Neural cell (in vitro differentiated cells): ENCODE results near the gene TBXA2R.

Source experiments
- CTCF ChIP-seq: fragments of 450-650 bp; IDR thresholded peaks from 2 replicates; pipeline ENCODE4 v1.5.1; 2014; ENCODE audit warnings: antibody characterized with exemption, mild to moderate bottlenecking, moderate library complexity; ENCODE audit not compliant: poor library complexity, severe bottlenecking
- EZH2 ChIP-seq: fragments of 200-600, 300-800 bp; shearing (Covaris generic), sonication (generic); IDR thresholded peaks from 2 replicates; pipeline ENCODE4 v1.6.1; 2014; ENCODE audit warnings: antibody characterized with exemption, low read length, borderline replicate concordance, mild to moderate bottlenecking; ENCODE audit not compliant: insufficient read depth, poor library complexity, severe bottlenecking
- POLR2AphosphoS5 ChIP-seq: IDR thresholded peaks from 2 replicates; pipeline ENCODE4 v1.6.1; 2012
- RAD21 ChIP-seq: fragments of 450-650 bp; conservative IDR thresholded peaks from 2 replicates; pipeline ENCODE4 v1.6.1; 2014; ENCODE audit warnings: antibody characterized with exemption, mild to moderate bottlenecking, moderate library complexity
- REST ChIP-seq: IDR thresholded peaks from 2 replicates; pipeline ENCODE4 v1.6.1; 2012; ENCODE audit warnings: borderline replicate concordance
- TAF1 ChIP-seq: IDR thresholded peaks from 2 replicates; pipeline ENCODE4 v1.6.1; 2012; ENCODE audit warnings: low read depth

- TF ChIP-seq CTCF = no peak
- TF ChIP-seq RAD21 = no peak
- no peak for TF ChIP-seq REST
- no peak for TF ChIP-seq TAF1
- no peak for TF ChIP-seq EZH2
- TF ChIP-seq POLR2AphosphoS5 = no peak
Observed at GRCh38 chr19:3625996-3626472, 19.4 kb upstream of the TBXA2R start.
